ENCODE data around the gene TNXB. TPM values are rescaled to one million over a fixed set of nuclear protein-coding genes. Genes with fewer than 3 reads are reported as not detected.

Gene TNXB
- total and polyA plus RNA-seq, 11 donors: 17.8 to 234 (median 51.8) TPM

DNA sequence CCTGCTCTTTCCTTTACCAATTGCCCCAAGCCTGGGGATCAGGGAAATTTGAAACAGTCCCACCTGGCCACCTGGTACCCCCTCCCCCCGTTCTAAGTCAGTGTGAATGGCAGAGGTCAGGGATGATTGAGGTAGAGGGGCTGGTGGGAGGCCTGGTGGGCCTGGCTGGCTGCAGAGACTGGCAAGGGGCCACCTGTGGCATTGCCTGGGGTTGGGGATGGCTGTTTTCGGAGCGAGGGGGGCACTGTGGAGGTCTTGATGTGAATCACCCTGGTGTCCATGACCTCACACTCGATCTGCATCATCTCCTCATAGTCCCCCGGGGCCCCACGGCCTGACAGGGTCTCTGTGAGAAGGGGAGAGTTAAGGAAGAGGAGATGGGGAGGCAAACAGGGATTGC lies 6.5 kb upstream of the TNXB start:
- peaks cover 0 to 58% (median 50%) of the 10 kb centered on the region in 9 donors for H3K36me3 ChIP-seq
- H3K4me1 ChIP-seq: peaks cover 7 to 60% (median 50%) of the 10 kb centered on the region in 12 donors
- H3K4me3 ChIP-seq: no peak overlapping the region
- intact Hi-C loops (cut with DNase I): loop anchor here in 7 of 10 donors (5.0 to 10.0 kb wide), 5 partner anchors 37 to 299 kb away; partner anchors contain the start of genes PPT2 (in 3 of the 7) and PRRT1 (in 3 of the 7)
- peak in 1 of 5 donors; percentile 23 for DNase-seq
- no peaks in the 10 kb centered on the region for H3K9me3 ChIP-seq
- H3K27me3 ChIP-seq: no peaks in the 10 kb centered on the region
- TF ChIP-seq POLR2A (IDR thresholded peaks at IDR 0.05): no peak
- TF ChIP-seq, protein P1, sequence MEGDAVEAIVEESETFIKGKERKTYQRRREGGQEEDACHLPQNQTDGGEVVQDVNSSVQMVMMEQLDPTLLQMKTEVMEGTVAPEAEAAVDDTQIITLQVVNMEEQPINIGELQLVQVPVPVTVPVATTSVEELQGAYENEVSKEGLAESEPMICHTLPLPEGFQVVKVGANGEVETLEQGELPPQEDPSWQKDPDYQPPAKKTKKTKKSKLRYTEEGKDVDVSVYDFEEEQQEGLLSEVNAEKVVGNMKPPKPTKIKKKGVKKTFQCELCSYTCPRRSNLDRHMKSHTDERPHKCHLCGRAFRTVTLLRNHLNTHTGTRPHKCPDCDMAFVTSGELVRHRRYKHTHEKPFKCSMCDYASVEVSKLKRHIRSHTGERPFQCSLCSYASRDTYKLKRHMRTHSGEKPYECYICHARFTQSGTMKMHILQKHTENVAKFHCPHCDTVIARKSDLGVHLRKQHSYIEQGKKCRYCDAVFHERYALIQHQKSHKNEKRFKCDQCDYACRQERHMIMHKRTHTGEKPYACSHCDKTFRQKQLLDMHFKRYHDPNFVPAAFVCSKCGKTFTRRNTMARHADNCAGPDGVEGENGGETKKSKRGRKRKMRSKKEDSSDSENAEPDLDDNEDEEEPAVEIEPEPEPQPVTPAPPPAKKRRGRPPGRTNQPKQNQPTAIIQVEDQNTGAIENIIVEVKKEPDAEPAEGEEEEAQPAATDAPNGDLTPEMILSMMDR (IDR thresholded peaks at IDR 0.05): no peak
- no peak overlapping the region for H3K27ac ChIP-seq
- no peak for ATAC-seq
- WGBS, 4 donors: 77 to 88% (median 81%) methylated on average over 6 of the region's 6 CpGs

DNA sequence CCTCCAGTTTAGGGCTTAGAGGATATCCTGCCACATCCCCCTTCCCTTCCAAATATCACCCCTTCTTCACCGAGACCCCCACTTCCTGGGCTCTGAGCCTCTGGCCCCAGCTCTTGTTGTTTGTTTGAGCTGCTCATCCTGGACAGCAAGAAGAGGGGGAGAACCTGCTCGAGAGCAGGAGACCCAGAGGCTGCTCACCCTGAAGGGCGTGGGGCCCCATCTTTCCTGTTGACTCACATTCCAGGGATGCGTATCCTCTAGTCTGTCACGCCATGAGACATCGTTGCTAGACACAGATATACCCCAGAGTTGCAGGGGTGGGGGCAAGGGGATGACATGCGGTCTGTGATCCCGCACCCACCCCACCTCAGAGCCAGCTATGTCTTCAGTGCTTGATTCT lies 5.7 kb upstream of the TNXB start:
- no peak for TF ChIP-seq POLR2A (IDR thresholded peaks at IDR 0.05)
- H3K27ac ChIP-seq: peak overlapping the region in 10 of 12 donors; percentile 2 to 95 (median 88)
- peak in 1 of 5 donors; percentile 23 for DNase-seq
- no peaks in the 10 kb centered on the region for H3K27me3 ChIP-seq
- no peak overlapping the region for H3K4me3 ChIP-seq
- no peak for ATAC-seq
- WGBS, 4 donors: 59 to 75% (median 69%) methylated on average over 8 of the region's 8 CpGs
- no peaks in the 10 kb centered on the region for H3K9me3 ChIP-seq
- H3K4me1 ChIP-seq: peaks cover 7 to 67% (median 57%) of the 10 kb centered on the region in 12 donors
- intact Hi-C loops (cut with DNase I): loop anchor here in 7 of 10 donors (5.0 to 10.0 kb wide), 5 partner anchors 38 to 300 kb away; partner anchors contain the start of genes PPT2 (in 3 of the 7) and PRRT1 (in 3 of the 7)
- H3K36me3 ChIP-seq: peaks cover 0 to 50% (median 42%) of the 10 kb centered on the region in 9 donors

DNA sequence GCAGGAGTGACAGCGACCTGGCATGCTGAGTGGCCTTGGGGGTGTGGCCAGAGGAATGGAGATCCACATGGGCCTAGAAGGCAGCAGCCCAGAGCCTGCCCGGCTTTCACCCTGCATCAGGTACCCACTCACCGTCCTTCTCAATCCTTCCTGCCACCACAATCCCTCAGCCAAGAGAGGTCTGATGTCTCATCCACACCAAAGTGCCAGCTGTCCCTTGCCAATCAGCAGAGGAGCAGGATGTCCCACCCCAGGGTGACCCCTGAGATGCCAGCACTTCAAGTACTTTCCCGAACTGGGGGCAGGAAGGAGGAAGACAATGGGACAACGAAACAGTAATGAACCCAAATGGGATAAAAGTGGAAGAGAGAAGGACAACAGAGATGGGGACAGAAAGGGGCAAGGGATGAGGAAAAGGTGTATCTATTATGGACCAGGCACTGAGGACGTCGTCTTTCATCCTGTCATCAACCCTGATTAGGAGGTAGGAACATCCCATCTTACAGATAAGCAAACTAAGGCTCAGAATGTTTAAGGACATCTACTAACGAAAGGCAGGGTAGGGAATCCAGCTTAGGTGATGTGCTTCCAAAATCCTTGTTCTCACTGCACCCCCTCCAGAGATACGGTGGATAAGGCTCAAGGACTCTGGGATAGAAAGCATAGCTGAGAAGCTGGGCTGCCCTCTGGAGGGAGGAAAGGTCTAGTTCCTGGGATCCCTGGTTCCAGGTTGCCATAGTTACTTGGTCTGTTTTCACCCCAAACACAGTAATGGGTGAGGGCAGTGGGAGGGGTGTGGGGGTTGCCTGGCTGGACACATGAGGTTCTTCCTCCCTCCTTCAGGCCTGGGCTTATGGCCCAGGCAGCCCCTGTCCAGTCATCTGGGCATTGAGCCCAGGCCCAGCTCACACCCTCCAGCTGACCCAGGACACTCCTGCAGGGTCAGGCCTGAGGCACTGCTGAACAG lies 4.5 kb upstream of the TNXB start:
- peak; percentile 45 to 77 (median 74) for ATAC-seq
- TF ChIP-seq POLR2A (IDR thresholded peaks at IDR 0.05): no peak
- TF ChIP-seq, protein P1 (IDR thresholded peaks at IDR 0.05): peak in 9 of 12 donors; percentile 8 to 57 (median 37)
- peak; percentile 84 to 91 (median 88) for DNase-seq
- Histone ChIP-seq H3K36me3 (peaks cover 0 to 40% (median 33%) of the 10 kb centered on the region in 9 donors), H3K27me3 (peaks cover 0 to 3% (median 0%) of the 10 kb centered on the region in 9 donors), H3K4me1 (peaks cover 7 to 65% (median 52%) of the 10 kb centered on the region in 12 donors), H3K4me3 (no peak overlapping the region), H3K27ac (peak overlapping the region; percentile 37 to 95 (median 88)), H3K9me3 (no peaks in the 10 kb centered on the region)
- WGBS, 4 donors: 47 to 59% (median 53%) methylated on average over 9 of the region's 9 CpGs
- intact Hi-C loops (cut with DNase I): loop anchor here in 4 of 10 donors (2.0 to 10.0 kb wide), 4 partner anchors 67 to 301 kb away; no protein-coding TSS in a partner anchor

DNA sequence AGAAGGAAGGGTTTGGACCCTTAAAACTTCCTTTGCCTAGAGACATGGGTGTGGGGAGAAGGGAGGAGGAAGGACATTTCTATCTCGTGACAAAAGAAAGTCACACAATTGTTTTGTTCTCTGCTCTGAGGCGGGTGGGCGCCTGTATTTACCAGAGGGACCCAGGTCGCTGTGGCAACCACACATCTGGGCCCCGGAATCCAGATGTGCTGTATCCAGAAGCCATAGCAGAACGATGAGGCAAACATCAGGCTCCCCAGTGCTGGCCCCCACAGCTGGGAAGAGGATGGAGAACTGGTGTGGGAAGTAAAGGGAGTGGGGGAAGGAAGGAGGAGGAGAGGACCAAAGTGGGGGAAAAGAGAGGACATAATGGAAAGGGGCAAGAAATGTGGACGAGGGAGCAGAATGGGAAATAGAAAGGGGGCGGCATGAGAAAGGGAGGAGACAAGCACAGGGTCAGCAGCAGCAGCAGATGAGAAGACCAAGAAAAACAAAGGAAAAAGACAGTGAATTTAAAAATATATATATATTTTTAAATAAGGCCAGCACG lies 3.4 kb upstream of the TNXB start:
- peak overlapping the region; percentile 42 to 95 (median 88) for H3K27ac ChIP-seq
- ATAC-seq: peak in 3 of 4 donors; percentile 7 to 28 (median 10)
- H3K36me3 ChIP-seq: peaks cover 0 to 28% (median 22%) of the 10 kb centered on the region in 9 donors
- H3K4me1 ChIP-seq: peaks cover 7 to 72% (median 56%) of the 10 kb centered on the region in 12 donors
- peak in 3 of 5 donors; percentile 71 to 80 (median 74) for DNase-seq
- H3K4me3 ChIP-seq: peak overlapping the region in 2 of 12 donors; percentile 4 to 80
- 51 to 54% (median 53%) methylated on average over 9 of the region's 9 CpGs for WGBS, 4 donors
- no peak for TF ChIP-seq POLR2A (IDR thresholded peaks at IDR 0.05)
- TF ChIP-seq, protein P1 (IDR thresholded peaks at IDR 0.05): no peak
- H3K9me3 ChIP-seq: no peaks in the 10 kb centered on the region
- intact Hi-C loops (cut with DNase I): loop anchor here in 4 of 10 donors (2.0 to 10.0 kb wide), 4 partner anchors 66 to 302 kb away; no protein-coding TSS in a partner anchor
- peaks cover 0 to 3% (median 0%) of the 10 kb centered on the region in 9 donors for H3K27me3 ChIP-seq
